B cell (primary cell): ENCODE data around the gene TSKS.

ENCODE experiments used
- EZH2 ChIP-seq: IDR thresholded peaks from 2 replicates; pipeline ENCODE4 v1.6.1; 2012; ENCODE audit warnings: borderline replicate concordance, low read depth, mild to moderate bottlenecking, moderate library complexity, low read length; ENCODE audit not compliant: insufficient read depth, poor library complexity, severe bottlenecking
- TF ChIP-seq, protein P1 (sequence below): fragments of 200-600 bp; IDR thresholded peaks from one replicate; pipeline ENCODE4 v1.8.0; 2022; ENCODE audit warnings: antibody characterized with exemption, mild to moderate bottlenecking

DNA sequence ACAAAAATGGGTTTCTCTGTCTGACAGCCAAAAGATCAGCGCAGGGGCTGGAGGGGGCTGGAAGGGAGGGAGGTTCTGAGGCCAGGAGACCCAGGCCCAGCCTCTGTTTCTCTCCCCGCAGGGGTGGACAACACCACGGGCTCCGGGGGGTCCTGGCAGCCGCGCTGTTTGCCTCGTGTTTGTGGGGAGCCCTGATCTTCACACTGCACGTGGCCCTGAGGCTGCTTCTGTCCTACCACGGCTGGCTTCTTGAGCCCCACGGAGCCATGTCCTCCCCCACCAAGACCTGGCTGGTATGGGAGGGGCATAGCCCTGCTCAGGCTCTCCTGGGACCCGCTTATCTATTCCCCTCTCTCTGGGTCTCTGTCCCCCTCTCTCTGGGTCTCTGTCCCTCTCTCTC lies 62.5 kb downstream of the TSKS start:
- TF ChIP-seq, protein P1, sequence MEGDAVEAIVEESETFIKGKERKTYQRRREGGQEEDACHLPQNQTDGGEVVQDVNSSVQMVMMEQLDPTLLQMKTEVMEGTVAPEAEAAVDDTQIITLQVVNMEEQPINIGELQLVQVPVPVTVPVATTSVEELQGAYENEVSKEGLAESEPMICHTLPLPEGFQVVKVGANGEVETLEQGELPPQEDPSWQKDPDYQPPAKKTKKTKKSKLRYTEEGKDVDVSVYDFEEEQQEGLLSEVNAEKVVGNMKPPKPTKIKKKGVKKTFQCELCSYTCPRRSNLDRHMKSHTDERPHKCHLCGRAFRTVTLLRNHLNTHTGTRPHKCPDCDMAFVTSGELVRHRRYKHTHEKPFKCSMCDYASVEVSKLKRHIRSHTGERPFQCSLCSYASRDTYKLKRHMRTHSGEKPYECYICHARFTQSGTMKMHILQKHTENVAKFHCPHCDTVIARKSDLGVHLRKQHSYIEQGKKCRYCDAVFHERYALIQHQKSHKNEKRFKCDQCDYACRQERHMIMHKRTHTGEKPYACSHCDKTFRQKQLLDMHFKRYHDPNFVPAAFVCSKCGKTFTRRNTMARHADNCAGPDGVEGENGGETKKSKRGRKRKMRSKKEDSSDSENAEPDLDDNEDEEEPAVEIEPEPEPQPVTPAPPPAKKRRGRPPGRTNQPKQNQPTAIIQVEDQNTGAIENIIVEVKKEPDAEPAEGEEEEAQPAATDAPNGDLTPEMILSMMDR: no peak
- TF ChIP-seq EZH2: no peak
